Measurements from ENCODE around the gene SAMD13. TPM values are rescaled to one million over a fixed set of nuclear protein-coding genes. Genes with fewer than 3 reads are reported as not detected.
"Not testable (repeated sequence)": the region's sequence is repeated elsewhere in the genome, so short reads cannot be mapped to it uniquely, and the experiment has no call there.

SAMD13 gene
- total RNA-seq, 1 donor from 2014 or later: not detected

DNA sequence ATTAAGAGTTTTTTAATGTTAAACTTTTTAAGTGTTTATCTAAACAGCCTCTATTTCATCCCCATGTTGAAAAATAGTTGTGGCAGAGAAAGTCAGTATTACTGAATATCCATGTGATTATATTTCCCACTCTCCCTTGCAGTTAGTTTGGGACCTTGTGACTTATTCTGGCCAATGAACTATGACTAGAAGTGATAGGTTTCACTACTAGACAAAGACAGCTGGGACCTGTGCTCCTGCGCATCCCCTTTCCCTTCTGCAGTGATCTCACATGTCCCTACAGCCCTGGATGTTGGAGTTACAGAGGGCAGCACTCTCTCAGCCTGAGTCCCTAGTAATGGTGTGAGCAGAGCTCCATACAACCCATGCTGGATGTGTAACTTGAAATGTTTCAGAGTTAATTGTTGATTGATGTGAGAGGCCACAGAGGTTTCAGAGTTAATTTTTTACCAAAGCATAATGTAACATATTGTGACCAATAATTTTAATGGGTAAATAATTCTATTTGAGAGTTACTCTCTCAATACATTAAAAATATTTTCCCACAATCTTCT is 18.7 kb upstream of the SAMD13 start:
- TF ChIP-seq, protein P1, sequence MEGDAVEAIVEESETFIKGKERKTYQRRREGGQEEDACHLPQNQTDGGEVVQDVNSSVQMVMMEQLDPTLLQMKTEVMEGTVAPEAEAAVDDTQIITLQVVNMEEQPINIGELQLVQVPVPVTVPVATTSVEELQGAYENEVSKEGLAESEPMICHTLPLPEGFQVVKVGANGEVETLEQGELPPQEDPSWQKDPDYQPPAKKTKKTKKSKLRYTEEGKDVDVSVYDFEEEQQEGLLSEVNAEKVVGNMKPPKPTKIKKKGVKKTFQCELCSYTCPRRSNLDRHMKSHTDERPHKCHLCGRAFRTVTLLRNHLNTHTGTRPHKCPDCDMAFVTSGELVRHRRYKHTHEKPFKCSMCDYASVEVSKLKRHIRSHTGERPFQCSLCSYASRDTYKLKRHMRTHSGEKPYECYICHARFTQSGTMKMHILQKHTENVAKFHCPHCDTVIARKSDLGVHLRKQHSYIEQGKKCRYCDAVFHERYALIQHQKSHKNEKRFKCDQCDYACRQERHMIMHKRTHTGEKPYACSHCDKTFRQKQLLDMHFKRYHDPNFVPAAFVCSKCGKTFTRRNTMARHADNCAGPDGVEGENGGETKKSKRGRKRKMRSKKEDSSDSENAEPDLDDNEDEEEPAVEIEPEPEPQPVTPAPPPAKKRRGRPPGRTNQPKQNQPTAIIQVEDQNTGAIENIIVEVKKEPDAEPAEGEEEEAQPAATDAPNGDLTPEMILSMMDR (IDR thresholded peaks at IDR 0.05; ENCODE audit: partially characterized antibody, unreplicated experiment): no peak
- Mint-ChIP-seq H3K4me3 (ENCODE audit: unreplicated experiment) (no peak overlapping the region), H3K4me1 (ENCODE audit: low read depth, unreplicated experiment) (no peaks in the 10 kb centered on the region), H3K36me3 (ENCODE audit: unreplicated experiment) (no peaks in the 10 kb centered on the region), H3K27me3 (ENCODE audit: unreplicated experiment) (no peaks in the 10 kb centered on the region), H3K9me3 (ENCODE audit: unreplicated experiment) (peaks cover 5% of the 10 kb centered on the region), H3K27ac (ENCODE audit: unreplicated experiment) (no peak overlapping the region)
- DNase-seq: no peak

- H3K4me3 Mint-ChIP-seq (ENCODE audit: unreplicated experiment): no peak overlapping the region
- no peak overlapping the region for H3K27ac Mint-ChIP-seq (ENCODE audit: unreplicated experiment)
- H3K27me3 Mint-ChIP-seq (ENCODE audit: unreplicated experiment): no peaks in the 10 kb centered on the region
- H3K36me3 Mint-ChIP-seq (ENCODE audit: unreplicated experiment): no peaks in the 10 kb centered on the region
- TF ChIP-seq, protein P1 (IDR thresholded peaks at IDR 0.05; ENCODE audit: partially characterized antibody, unreplicated experiment): no peak
- DNase-seq: no peak
- H3K9me3 Mint-ChIP-seq (ENCODE audit: unreplicated experiment): peaks cover 5% of the 10 kb centered on the region
- H3K4me1 Mint-ChIP-seq (ENCODE audit: low read depth, unreplicated experiment): no peaks in the 10 kb centered on the region
Observed at GRCh38 chr1:84283381-84283780, 18.1 kb upstream of the SAMD13 start.

GRCh38 chr1:84286071-84286470 is 15.4 kb upstream of the SAMD13 start:
- Mint-ChIP-seq H3K27me3 (ENCODE audit: unreplicated experiment) (no peaks in the 10 kb centered on the region), H3K4me1 (ENCODE audit: low read depth, unreplicated experiment) (no peaks in the 10 kb centered on the region), H3K36me3 (ENCODE audit: unreplicated experiment) (no peaks in the 10 kb centered on the region), H3K9me3 (ENCODE audit: unreplicated experiment) (peaks cover 5% of the 10 kb centered on the region), H3K27ac (ENCODE audit: unreplicated experiment) (no peak overlapping the region), H3K4me3 (ENCODE audit: unreplicated experiment) (no peak overlapping the region)
- no peak for DNase-seq
- TF ChIP-seq, protein P1 (IDR thresholded peaks at IDR 0.05; ENCODE audit: partially characterized antibody, unreplicated experiment): no peak

GRCh38 chr1:84287389-84287788 is 14.1 kb upstream of the SAMD13 start:
- not testable (repeated sequence) for DNase-seq; H3K27me3 Mint-ChIP-seq (ENCODE audit: unreplicated experiment); H3K9me3 Mint-ChIP-seq (ENCODE audit: unreplicated experiment); H3K36me3 Mint-ChIP-seq (ENCODE audit: unreplicated experiment); H3K4me1 Mint-ChIP-seq (ENCODE audit: low read depth, unreplicated experiment); H3K27ac Mint-ChIP-seq (ENCODE audit: unreplicated experiment); H3K4me3 Mint-ChIP-seq (ENCODE audit: unreplicated experiment)

DNA sequence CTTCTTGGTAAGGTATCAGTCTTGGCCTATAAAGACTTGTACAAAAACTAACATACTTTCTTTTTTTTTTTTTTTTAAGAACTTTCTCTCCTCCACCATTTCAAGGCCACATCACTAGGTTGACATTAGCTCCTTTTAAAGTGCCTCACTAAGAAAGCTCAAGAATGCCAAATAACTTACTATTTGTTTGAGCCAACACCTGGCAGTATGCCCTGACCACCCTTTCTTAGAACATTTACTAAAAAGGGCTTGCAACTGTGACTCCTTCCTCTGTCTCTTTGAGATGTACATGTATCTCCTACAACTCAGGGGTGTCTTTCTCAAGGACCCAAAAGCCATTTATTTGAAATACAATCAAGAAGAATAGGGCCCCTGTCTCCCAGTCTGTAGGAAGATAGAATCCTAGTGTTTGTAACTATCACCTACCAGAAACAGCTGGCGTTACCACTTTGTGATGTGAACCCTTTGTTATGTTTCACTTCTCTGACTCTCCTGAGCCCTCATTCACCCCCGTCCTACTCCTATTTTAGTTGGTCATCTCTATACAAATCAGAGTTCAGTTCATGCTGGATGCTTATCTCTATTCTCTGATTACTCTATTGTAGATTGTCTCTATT is 12.2 kb upstream of the SAMD13 start:
- Mint-ChIP-seq H3K36me3 (ENCODE audit: unreplicated experiment) (peaks cover 4% of the 10 kb centered on the region), H3K27ac (ENCODE audit: unreplicated experiment) (no peak overlapping the region), H3K4me3 (ENCODE audit: unreplicated experiment) (no peak overlapping the region), H3K4me1 (ENCODE audit: low read depth, unreplicated experiment) (no peaks in the 10 kb centered on the region), H3K9me3 (ENCODE audit: unreplicated experiment) (peaks cover 5% of the 10 kb centered on the region), H3K27me3 (ENCODE audit: unreplicated experiment) (peaks cover 2% of the 10 kb centered on the region)
- TF ChIP-seq, protein P1 (IDR thresholded peaks at IDR 0.05; ENCODE audit: partially characterized antibody, unreplicated experiment): no peak
- no peak for DNase-seq

All from glutamatergic neuron (in vitro differentiated cells).